ENCODE results near the gene SUPT7L.
A peak's percentile ranks its signal among the peaks of the same experiment; 100 is the strongest.
"Not testable (repeated sequence)": the region's sequence is repeated elsewhere in the genome, so short reads cannot be mapped to it uniquely, and the experiment has no call there.

Gene SUPT7L

DNA sequence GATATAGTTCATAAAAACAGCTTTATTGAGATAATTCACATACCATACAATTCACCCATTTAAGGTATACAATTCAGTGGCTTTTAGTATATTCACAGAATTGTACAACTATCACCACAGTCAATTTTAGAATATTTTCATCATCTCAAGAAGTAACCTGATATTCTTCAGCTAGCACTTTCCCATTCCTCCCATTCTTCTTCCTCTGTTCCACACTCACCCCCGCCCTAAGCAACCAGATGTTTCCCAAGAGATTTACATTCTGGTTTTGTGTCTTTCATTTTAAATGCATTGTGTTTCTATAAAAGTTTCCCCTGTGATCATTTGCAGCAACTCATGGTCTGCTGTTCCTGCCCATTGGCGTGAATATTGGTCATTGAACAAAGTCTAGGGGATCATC lies 29.1 kb downstream of the SUPT7L start:
- no peak for DNase-seq

DNA sequence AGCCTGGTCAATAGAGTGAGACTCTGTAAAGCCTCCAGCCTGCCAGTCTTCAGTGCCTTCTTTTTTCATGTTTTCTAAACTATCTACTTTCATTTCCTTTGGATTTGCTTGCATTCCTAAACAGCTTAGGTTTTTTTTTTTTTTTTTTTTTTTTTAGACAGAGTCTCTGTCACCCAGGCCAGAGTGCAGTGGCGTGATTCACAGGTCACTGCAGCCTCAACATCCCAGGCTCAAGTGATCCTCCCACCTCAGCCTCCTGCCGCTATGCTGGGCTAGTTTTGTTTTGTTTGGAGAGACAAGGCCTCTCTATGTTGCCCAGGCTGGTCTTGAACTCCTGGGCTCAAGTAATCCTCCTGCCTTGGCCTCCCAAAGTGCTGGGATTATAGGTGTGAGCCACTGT lies 33.2 kb downstream of the SUPT7L start:
- not testable (repeated sequence) for DNase-seq

DNA sequence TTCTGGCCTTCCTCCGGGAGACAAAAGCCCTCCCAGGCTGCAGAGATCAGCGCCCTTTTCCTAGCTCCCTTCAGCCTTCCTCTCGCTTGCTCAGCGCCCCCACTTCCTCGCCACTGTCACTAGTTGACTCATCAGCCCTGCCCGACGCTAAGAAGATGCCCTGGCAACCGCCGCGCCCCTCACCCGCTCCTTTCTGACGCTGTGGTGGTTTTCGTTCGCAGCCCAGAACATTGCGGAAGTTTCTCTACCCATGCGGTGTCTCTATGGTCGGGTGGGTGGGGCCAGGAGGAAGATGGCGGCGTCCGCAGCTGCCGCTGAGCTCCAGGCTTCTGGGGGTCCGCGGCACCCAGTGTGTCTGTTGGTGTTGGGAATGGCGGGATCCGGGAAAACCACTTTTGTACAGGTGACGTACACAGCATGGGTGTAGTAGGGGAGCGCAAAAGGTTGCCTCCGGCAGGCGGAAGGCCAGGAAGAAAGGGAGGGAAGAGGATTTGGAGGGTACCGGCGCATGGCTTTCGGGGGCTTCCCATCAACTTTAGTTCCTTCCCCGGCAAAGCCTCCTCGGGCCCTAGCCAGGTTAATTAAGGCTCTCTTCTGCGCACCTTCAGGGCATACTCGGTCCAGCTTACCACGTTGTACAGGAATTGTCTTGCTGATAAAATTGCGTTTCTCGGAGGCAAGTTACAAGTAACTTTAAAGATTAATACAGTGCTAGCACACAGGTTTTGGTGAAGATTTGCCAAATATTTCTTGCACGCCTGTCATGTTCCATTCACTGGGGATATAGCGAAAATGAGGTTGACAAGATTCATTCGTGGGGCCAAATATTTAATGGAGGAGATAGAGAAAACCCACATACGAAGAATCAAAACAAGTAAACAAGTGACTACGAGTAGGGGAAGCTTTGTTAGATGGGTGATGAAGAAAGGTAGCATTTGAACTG lies 34.4 kb downstream of the SUPT7L start, which contains the start of the genes CCDC121 and GPN1:
TSS of gene CCDC121 (minus strand) at position 246 of the 943 bp plus-strand sequence. CDS start 1,213 bp downstream, outside the sequence.
TSS of gene GPN1 (plus strand) at position 284 of the 943 bp plus-strand sequence. CDS start at position 293, 9 bp downstream.
- peak; percentile 14 to 55 for DNase-seq

DNA sequence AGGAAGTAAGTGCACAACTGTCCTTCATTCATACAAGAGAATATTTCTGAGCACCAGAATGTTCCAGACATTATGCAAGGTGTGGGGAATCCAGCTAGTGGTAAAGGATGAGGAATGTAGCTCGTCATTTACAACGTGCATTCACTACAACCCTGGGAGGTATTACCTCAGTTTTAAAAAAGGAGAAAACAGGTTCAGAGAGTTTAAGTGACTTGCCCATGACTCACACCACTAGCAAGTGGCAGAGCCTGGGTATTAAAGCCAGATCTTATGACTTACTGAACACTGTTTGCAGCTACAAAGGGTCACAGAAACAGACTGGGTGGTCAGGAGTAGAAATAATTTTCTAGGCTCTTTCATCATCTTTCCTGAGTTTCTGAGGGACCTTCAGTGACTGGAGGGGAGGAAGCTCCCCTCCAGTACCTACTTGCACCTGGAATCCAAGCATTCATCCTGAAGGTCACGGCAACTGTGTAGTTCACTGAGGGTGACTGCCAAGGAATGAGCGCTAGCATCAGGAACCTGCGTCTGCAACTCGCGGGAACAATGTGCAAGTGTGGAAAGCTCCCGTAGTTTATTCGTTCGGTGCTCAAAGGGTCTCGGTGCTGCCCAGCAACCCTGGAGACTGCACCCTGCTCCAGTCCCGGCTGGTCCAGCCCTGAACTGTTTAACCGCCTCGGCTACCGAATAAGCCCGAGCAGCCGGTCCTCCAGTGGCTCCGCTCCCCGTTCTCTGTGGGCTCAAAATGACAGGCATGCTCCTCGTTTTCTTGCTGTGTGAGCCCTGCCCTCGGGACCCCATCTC lies 35.2 kb downstream of the SUPT7L start:
- no peak for DNase-seq

DNA sequence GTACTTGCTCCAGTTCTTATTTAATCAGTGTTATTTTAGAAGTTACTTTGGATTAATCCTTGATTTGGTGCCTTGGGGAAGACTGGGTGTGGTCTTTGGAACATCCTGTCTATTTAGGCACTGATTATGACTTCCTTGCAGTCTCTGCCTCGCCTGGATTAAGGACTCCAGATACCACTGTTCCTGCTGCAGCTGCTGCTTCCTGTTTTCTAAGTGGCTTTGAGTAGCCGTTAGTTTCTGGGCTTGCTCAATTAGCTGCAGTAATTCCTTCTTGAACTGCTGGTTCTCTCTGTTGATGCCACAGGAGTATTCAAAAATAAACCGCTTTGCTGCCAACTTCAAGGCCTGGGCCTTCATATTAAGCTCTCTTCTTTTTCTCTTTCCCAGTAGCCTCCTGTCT lies 36.5 kb downstream of the SUPT7L start:
- DNase-seq = not testable (repeated sequence)

DNA sequence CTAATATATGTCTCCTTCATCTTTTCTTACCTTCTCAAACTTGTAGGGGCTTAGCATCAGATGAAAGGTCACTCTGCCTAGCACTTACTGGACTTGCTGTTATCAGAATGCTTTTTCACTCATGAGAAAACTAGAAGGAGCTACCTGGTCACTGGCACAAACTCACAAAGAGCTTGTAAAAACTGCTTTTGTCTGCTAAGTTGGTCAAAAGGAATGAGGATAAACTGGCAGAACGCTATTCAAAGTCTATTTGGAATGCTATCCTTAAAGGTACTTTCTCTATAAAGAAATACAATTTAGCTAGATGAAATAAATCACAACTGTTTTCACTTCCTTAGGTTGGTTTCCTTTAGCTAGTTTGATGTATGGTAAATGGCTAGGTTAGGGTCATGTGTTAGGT lies 37.1 kb downstream of the SUPT7L start:
- DNase-seq = not testable (repeated sequence)

DNA sequence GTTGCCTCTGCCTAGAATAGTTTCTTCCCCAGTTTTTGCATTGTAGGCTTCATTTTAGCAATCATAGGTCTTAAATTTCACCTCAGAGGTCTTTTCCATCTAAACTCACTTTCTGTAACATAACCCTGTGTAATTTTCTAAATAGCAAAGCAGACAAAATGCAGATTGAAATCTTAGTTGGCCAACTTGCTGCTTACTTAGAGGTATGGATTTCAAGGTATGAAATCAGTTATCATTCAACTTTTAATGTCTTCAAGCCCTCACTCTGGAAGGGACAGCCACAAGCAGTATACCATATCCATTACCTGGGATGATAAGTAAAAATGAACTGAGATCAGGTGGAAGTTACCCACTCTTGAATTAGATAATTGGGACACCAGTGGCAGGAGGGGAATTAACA lies 38.5 kb downstream of the SUPT7L start:
- DNase-seq = no peak

DNA sequence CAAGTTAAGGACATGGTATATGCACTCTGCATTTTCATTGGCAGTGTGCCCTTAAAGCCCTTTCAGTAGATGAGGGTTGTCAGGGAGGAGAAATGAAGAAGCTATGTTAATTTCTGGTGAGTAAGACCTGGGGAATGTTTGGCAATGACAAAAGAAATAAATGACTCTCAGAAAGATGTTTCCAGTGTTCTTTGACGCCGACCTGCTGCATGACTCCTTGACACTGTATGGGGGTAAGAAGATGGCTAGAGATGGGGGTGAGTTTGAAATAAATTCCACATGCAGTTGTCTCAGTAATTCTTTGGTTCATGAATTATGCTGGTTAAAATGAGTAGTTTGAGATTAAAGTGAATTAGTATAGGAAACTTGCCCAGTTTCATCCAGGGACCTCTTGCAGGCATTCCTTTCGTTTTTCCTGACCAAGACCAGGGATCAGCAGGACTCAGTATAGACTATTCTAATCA lies 40.5 kb downstream of the SUPT7L start:
- no peak for DNase-seq

DNA sequence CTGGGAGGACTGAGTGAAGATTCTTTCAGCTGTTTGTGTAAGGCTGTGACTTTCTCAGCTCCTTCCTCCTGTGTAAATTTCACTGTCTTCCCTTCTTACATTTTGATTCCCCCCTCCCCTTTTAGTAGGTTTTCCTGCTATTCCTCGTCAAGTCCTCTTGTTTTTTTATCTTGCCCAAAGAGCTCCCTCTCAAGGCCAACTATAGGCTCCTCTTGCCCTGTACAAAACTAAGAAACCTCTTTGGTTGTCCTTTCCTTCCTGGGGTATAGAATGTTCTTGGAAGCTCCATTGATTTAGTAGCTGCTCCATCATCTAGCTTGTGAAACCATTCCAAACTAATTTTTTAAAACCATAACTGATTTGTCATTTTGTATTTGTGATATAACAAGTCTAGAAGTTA lies 41.9 kb downstream of the SUPT7L start:
- no peak for DNase-seq

DNA sequence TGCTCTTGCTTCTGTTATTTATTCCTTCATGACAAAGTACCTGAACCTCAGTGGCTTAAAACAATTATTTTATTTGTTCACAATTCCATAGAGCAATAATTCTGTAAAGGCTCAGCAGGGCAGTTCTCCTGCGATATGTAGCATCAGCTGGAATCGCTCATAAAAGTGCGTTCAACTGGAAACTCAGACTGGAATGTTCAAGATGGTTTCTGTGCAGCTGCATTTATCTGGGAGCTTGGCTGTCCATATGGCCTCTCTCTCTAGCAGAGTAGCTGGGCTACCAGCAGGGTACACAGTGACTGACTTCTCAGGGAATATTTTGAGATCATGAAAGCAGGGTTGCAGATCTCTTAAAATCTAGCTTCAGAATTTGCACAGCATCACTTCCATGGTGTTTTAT lies 48.1 kb downstream of the SUPT7L start:
- DNase-seq = no peak

DNA sequence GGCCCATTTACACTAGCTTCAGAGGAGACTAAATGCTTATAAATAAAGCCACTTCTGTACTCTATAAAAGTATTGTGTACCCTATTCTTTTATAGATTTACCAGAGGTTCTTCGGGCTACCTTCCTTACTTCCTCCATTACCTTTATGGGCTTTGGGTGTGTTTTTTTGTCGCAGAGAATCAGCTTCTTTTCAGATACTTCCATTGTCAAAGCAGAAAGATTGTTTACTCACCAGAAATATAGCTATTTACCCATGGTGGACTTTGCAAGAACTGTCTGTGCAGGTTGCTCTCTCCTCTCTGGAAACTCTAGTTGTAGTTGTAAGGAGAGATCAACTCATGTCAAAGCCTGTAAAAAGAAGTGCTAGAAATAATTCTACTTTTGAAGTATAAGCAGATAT lies 49.4 kb downstream of the SUPT7L start:
- DNase-seq = no peak

DNA sequence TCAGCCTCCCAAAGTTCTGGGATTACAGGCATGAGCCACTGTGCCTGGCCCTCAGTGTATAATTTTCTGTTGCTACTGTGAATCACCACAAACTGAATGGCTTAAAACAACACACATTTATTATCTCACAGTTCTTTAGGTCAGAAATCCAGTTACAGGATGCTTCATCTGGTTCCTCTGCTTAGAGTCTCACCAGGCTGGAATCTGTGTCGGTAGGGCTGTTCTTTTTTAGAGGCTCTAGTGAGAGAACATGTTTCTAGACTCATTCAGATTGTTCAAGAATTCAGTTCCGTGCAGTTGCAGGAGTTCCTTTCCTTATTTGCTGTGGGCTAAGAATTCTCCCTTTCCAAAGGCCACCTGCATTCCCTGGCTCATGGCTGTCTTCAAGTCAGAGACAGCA lies 56.8 kb downstream of the SUPT7L start:
- no peak for DNase-seq

All from cerebellar nuclear complex (tissue), 1 donor.